ENCODE data around the gene CPA4. TPM values are rescaled to one million over a fixed set of nuclear protein-coding genes. Genes with fewer than 3 reads are reported as not detected.

Gene CPA4
- total RNA-seq, 6 experiments from 2014 or later: 5.8 to 23.2 (median 20.0) TPM

- H3K27ac Mint-ChIP-seq: no peak overlapping the region
- TF ChIP-seq, protein P1, sequence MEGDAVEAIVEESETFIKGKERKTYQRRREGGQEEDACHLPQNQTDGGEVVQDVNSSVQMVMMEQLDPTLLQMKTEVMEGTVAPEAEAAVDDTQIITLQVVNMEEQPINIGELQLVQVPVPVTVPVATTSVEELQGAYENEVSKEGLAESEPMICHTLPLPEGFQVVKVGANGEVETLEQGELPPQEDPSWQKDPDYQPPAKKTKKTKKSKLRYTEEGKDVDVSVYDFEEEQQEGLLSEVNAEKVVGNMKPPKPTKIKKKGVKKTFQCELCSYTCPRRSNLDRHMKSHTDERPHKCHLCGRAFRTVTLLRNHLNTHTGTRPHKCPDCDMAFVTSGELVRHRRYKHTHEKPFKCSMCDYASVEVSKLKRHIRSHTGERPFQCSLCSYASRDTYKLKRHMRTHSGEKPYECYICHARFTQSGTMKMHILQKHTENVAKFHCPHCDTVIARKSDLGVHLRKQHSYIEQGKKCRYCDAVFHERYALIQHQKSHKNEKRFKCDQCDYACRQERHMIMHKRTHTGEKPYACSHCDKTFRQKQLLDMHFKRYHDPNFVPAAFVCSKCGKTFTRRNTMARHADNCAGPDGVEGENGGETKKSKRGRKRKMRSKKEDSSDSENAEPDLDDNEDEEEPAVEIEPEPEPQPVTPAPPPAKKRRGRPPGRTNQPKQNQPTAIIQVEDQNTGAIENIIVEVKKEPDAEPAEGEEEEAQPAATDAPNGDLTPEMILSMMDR (IDR thresholded peaks at IDR 0.05): no peak
- H3K36me3 Mint-ChIP-seq (ENCODE audit: low read depth): no peaks in the 10 kb centered on the region
- H3K4me3 Mint-ChIP-seq: no peak overlapping the region
- H3K9me3 Mint-ChIP-seq: no peaks in the 10 kb centered on the region
- H3K27me3 Mint-ChIP-seq (ENCODE audit: insufficient read depth): peaks cover 14% of the 10 kb centered on the region
- peaks cover 28% of the 10 kb centered on the region for H3K4me1 Mint-ChIP-seq (ENCODE audit: low read depth)
- no peak for DNase-seq
These were observed 11.7 kb upstream of the CPA4 start for GRCh38 chr7:130281260-130281659.

- Mint-ChIP-seq H3K4me3 (no peak overlapping the region), H3K4me1 (ENCODE audit: low read depth) (peaks cover 28% of the 10 kb centered on the region), H3K27ac (no peak overlapping the region), H3K36me3 (ENCODE audit: low read depth) (peaks cover 7% of the 10 kb centered on the region; the same call in 1 of the 2 replicates), H3K9me3 (no peaks in the 10 kb centered on the region), H3K27me3 (ENCODE audit: insufficient read depth) (peaks cover 16% of the 10 kb centered on the region)
- TF ChIP-seq, protein P1 (IDR thresholded peaks at IDR 0.05): no peak
- DNase-seq: no peak
These were observed 6.1 kb upstream of the CPA4 start for GRCh38 chr7:130286881-130287280.

DNA sequence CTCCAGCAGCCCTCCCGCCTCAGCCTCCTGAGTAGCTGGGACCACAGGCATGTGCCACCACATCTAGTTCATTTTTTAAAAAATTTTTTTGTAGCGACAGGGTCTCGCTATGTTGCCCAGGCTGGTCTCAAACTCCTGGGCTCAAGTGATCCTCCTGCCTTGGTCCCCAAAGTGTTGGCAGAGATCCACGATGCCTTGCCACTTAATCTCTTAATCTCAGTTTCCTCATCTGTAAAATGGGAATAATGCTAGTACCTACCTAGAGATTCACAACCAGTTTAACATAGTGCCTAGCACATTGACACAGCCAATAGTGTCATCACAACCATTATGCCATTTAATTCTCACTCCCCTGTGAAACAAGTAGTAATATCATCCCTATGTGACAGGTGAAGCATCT is 4.8 kb upstream of the CPA4 start:
- H3K36me3 Mint-ChIP-seq (ENCODE audit: low read depth): peaks cover 7% of the 10 kb centered on the region; the same call in 1 of the 2 replicates
- no peak overlapping the region for H3K4me3 Mint-ChIP-seq
- TF ChIP-seq, protein P1 (IDR thresholded peaks at IDR 0.05): no peak
- H3K27ac Mint-ChIP-seq: no peak overlapping the region
- DNase-seq: no peak
- peaks cover 41% of the 10 kb centered on the region for H3K4me1 Mint-ChIP-seq (ENCODE audit: low read depth)
- H3K27me3 Mint-ChIP-seq (ENCODE audit: insufficient read depth): peaks cover 9% of the 10 kb centered on the region
- H3K9me3 Mint-ChIP-seq: no peaks in the 10 kb centered on the region

DNA sequence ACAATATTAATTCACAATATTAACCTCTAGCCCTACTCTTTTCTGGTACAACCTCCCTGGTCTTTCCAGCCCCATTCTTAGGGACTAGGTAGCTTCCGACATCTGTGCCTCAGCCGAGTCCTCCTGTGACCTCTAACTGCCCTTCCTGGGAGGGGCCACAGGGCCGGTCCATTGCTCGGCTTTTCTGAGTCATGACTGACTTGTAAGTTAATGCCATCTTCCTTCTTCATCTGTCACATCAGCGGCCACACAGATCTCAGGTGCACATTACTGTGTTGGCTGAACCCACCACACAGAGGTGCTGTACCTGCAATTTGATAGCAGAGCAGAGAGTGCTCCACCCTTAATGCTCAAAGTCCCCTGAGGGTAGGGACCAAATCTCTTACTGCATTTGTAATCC is 4.1 kb upstream of the CPA4 start:
- TF ChIP-seq, protein P1 (IDR thresholded peaks at IDR 0.05): no peak
- DNase-seq: no peak
- no peaks in the 10 kb centered on the region for H3K9me3 Mint-ChIP-seq

GRCh38 chr7:130289478-130289877 is 3.5 kb upstream of the CPA4 start:
- no peak overlapping the region for H3K27ac Mint-ChIP-seq

More for the DNA sequence above, 4.1 kb upstream of the CPA4 start:
- Mint-ChIP-seq H3K27me3 (ENCODE audit: insufficient read depth) (peaks cover 8% of the 10 kb centered on the region), H3K4me3 (no peak overlapping the region), H3K4me1 (ENCODE audit: low read depth) (peaks cover 48% of the 10 kb centered on the region), H3K27ac (no peak overlapping the region), H3K36me3 (ENCODE audit: low read depth) (peaks cover 7% of the 10 kb centered on the region; the same call in 1 of the 2 replicates)

More at GRCh38 chr7:130289478-130289877, 3.5 kb upstream of the CPA4 start:
- peaks cover 3% of the 10 kb centered on the region for H3K27me3 Mint-ChIP-seq (ENCODE audit: insufficient read depth)
- no peak for DNase-seq
- H3K4me3 Mint-ChIP-seq: no peak overlapping the region
- no peaks in the 10 kb centered on the region for H3K9me3 Mint-ChIP-seq
- TF ChIP-seq, protein P1 (IDR thresholded peaks at IDR 0.05): no peak
- peaks cover 54% of the 10 kb centered on the region for H3K4me1 Mint-ChIP-seq (ENCODE audit: low read depth)
- H3K36me3 Mint-ChIP-seq (ENCODE audit: low read depth): peaks cover 7% of the 10 kb centered on the region
